ENCODE data around the gene UGT1A9.
"Not testable (repeated sequence)": the region's sequence is repeated elsewhere in the genome, so short reads cannot be mapped to it uniquely, and the experiment has no call there.

Gene UGT1A9

GRCh38 chr2:233700028-233700635, 28.4 kb downstream of the UGT1A9 start:
- Histone ChIP-seq H2AFZ (ENCODE audit: low read depth, low read length) (no peak overlapping the region), H3K4me2 (ENCODE audit: insufficient read depth, low read length) (no peak overlapping the region), H4K20me1 (ENCODE audit: insufficient read depth, low read length) (no peaks in the 10 kb centered on the region), H3K27ac (ENCODE audit: low read length) (no peak overlapping the region), H3K4me1 (ENCODE audit: insufficient read depth, low read length) (no peaks in the 10 kb centered on the region), H3K36me3 (ENCODE audit: insufficient read depth, low read length) (no peaks in the 10 kb centered on the region), H3K4me3 (ENCODE audit: low read depth in 1 of 2, low read length in 2 of 2) (no peak overlapping the region), H3K9ac (ENCODE audit: low read depth, low read length) (no peak overlapping the region), H3K27me3 (ENCODE audit: insufficient read depth, low read length, poor library complexity) (peaks cover 11% of the 10 kb centered on the region), H3K9me3 (ENCODE audit: insufficient read depth, low read length, severe bottlenecking) (no peaks in the 10 kb centered on the region), H3K79me2 (ENCODE audit: insufficient read depth, low read length) (no peaks in the 10 kb centered on the region)
- no peak for DNase-seq
- ATAC-seq (ENCODE audit: insufficient read depth, low read depth), result no peak
- TF ChIP-seq EZH2 (IDR thresholded peaks at IDR 0.05; ENCODE audit: borderline replicate concordance, low read depth, low read length, severe bottlenecking) (no peak), CTCF (IDR thresholded peaks at IDR 0.05; ENCODE audit: borderline replicate concordance, extremely low read depth, low read length, poor library complexity, severe bottlenecking) (no peak)

- not testable (repeated sequence) for H3K9ac ChIP-seq (ENCODE audit: low read depth, low read length); H3K36me3 ChIP-seq (ENCODE audit: insufficient read depth, low read length); H3K27ac ChIP-seq (ENCODE audit: low read length); H3K4me3 ChIP-seq (ENCODE audit: low read depth in 1 of 2, low read length in 2 of 2); H3K9me3 ChIP-seq (ENCODE audit: insufficient read depth, low read length, severe bottlenecking); H3K4me1 ChIP-seq (ENCODE audit: insufficient read depth, low read length); DNase-seq; H3K27me3 ChIP-seq (ENCODE audit: insufficient read depth, low read length, poor library complexity); H3K79me2 ChIP-seq (ENCODE audit: insufficient read depth, low read length); H3K4me2 ChIP-seq (ENCODE audit: insufficient read depth, low read length); H4K20me1 ChIP-seq (ENCODE audit: insufficient read depth, low read length); ATAC-seq (ENCODE audit: insufficient read depth, low read depth); H2AFZ ChIP-seq (ENCODE audit: low read depth, low read length)
Measured at GRCh38 chr2:233700842-233701241, 29.1 kb downstream of the UGT1A9 start.

GRCh38 chr2:233702238-233702637, 30.5 kb downstream of the UGT1A9 start:
- H2AFZ ChIP-seq (ENCODE audit: low read depth, low read length), result no peak overlapping the region
- H3K36me3 ChIP-seq (ENCODE audit: insufficient read depth, low read length), result no peaks in the 10 kb centered on the region
- H3K9me3 ChIP-seq (ENCODE audit: insufficient read depth, low read length, severe bottlenecking), result no peaks in the 10 kb centered on the region
- TF ChIP-seq CTCF (IDR thresholded peaks at IDR 0.05; ENCODE audit: borderline replicate concordance, extremely low read depth, low read length, poor library complexity, severe bottlenecking) (no peak), EZH2 (IDR thresholded peaks at IDR 0.05; ENCODE audit: borderline replicate concordance, low read depth, low read length, severe bottlenecking) (no peak)
- no peaks in the 10 kb centered on the region for H4K20me1 ChIP-seq (ENCODE audit: insufficient read depth, low read length)
- H3K27ac ChIP-seq (ENCODE audit: low read length), result no peak overlapping the region
- ATAC-seq (ENCODE audit: insufficient read depth, low read depth), result no peak
- H3K4me2 ChIP-seq (ENCODE audit: insufficient read depth, low read length), result no peak overlapping the region
- no peak overlapping the region for H3K4me3 ChIP-seq (ENCODE audit: low read depth in 1 of 2, low read length in 2 of 2)
- no peak for DNase-seq
- no peaks in the 10 kb centered on the region for H3K79me2 ChIP-seq (ENCODE audit: insufficient read depth, low read length)
- no peaks in the 10 kb centered on the region for H3K4me1 ChIP-seq (ENCODE audit: insufficient read depth, low read length)
- peaks cover 12% of the 10 kb centered on the region for H3K27me3 ChIP-seq (ENCODE audit: insufficient read depth, low read length, poor library complexity)
- no peak overlapping the region for H3K9ac ChIP-seq (ENCODE audit: low read depth, low read length)

- Histone ChIP-seq H4K20me1 (ENCODE audit: insufficient read depth, low read length) (no peaks in the 10 kb centered on the region), H3K36me3 (ENCODE audit: insufficient read depth, low read length) (no peaks in the 10 kb centered on the region), H3K4me3 (ENCODE audit: low read depth in 1 of 2, low read length in 2 of 2) (no peak overlapping the region), H3K9me3 (ENCODE audit: insufficient read depth, low read length, severe bottlenecking) (no peaks in the 10 kb centered on the region), H3K4me1 (ENCODE audit: insufficient read depth, low read length) (no peaks in the 10 kb centered on the region), H3K27me3 (ENCODE audit: insufficient read depth, low read length, poor library complexity) (peaks cover 6% of the 10 kb centered on the region), H3K9ac (ENCODE audit: low read depth, low read length) (no peak overlapping the region), H2AFZ (ENCODE audit: low read depth, low read length) (no peak overlapping the region), H3K79me2 (ENCODE audit: insufficient read depth, low read length) (no peaks in the 10 kb centered on the region), H3K27ac (ENCODE audit: low read length) (no peak overlapping the region), H3K4me2 (ENCODE audit: insufficient read depth, low read length) (no peak overlapping the region)
- DNase-seq (no peak), ATAC-seq (ENCODE audit: insufficient read depth, low read depth) (no peak)
- TF ChIP-seq CTCF (IDR thresholded peaks at IDR 0.05; ENCODE audit: borderline replicate concordance, extremely low read depth, low read length, poor library complexity, severe bottlenecking), result no peak
- no peak for TF ChIP-seq EZH2 (IDR thresholded peaks at IDR 0.05; ENCODE audit: borderline replicate concordance, low read depth, low read length, severe bottlenecking)
Measured at GRCh38 chr2:233705911-233706506, 34.3 kb downstream of the UGT1A9 start.

Data from DND-41 (cell line).